ENCODE data around the gene GALNT7.
"Not testable (repeated sequence)": the region's sequence is repeated elsewhere in the genome, so short reads cannot be mapped to it uniquely, and the experiment has no call there.

The GALNT7 gene

GRCh38 chr4:173219126-173219437 lies 50.5 kb downstream of the GALNT7 start:
- H3K27me3 Mint-ChIP-seq; H3K36me3 Mint-ChIP-seq (ENCODE audit: low read depth); H3K27ac Mint-ChIP-seq; DNase-seq; H3K9me3 Mint-ChIP-seq; H3K4me3 Mint-ChIP-seq: not testable (repeated sequence)
- H3K4me1 Mint-ChIP-seq (ENCODE audit: low read depth) = peaks cover 36% of the 10 kb centered on the region

GRCh38 chr4:173223743-173224142 lies 55.1 kb downstream of the GALNT7 start:
- no peaks in the 10 kb centered on the region for H3K9me3 Mint-ChIP-seq
- peaks cover 28% of the 10 kb centered on the region for H3K4me1 Mint-ChIP-seq (ENCODE audit: low read depth)
- no peak overlapping the region for H3K4me3 Mint-ChIP-seq
- H3K27ac Mint-ChIP-seq = no peak overlapping the region
- no peaks in the 10 kb centered on the region for H3K27me3 Mint-ChIP-seq
- peaks cover 6% of the 10 kb centered on the region for H3K36me3 Mint-ChIP-seq (ENCODE audit: low read depth)
- no peak for DNase-seq

- no peak for DNase-seq
- Mint-ChIP-seq H3K4me1 (ENCODE audit: low read depth) (peaks cover 12% of the 10 kb centered on the region), H3K9me3 (no peaks in the 10 kb centered on the region), H3K36me3 (ENCODE audit: low read depth) (peaks cover 6% of the 10 kb centered on the region), H3K27me3 (no peaks in the 10 kb centered on the region), H3K4me3 (no peak overlapping the region), H3K27ac (no peak overlapping the region)
Measured at GRCh38 chr4:173226401-173226888, 57.8 kb downstream of the GALNT7 start.

DNA sequence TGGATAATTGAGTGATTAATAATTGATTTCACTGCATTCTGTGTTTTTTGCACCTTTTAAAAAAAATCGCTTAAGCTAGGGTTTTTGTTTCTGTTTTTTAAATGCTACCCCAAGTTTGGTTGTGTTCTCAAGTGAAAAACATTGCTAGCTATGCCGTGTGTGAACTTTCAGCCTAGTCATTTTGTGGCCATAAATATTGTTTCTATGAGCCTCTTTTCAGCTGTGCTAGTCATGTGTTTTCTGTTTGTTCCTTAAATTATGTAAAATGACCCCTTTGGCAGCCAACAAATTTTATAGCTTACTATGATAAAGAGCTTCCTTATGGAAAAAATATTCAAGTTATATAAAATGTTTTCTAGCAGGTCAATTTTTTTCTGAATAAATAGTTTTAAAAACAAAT lies 59.1 kb downstream of the GALNT7 start:
- Mint-ChIP-seq H3K4me1 (ENCODE audit: low read depth) (peaks cover 9% of the 10 kb centered on the region), H3K9me3 (no peaks in the 10 kb centered on the region), H3K27ac (no peak overlapping the region), H3K27me3 (no peaks in the 10 kb centered on the region), H3K36me3 (ENCODE audit: low read depth) (peaks cover 6% of the 10 kb centered on the region), H3K4me3 (no peak overlapping the region)
- no peak for DNase-seq

- H3K4me3 Mint-ChIP-seq = no peak overlapping the region
- H3K9me3 Mint-ChIP-seq = no peaks in the 10 kb centered on the region
- no peak overlapping the region for H3K27ac Mint-ChIP-seq
- DNase-seq = no peak
- H3K27me3 Mint-ChIP-seq = no peaks in the 10 kb centered on the region
- H3K4me1 Mint-ChIP-seq (ENCODE audit: low read depth) = peaks cover 9% of the 10 kb centered on the region
- H3K36me3 Mint-ChIP-seq (ENCODE audit: low read depth) = peaks cover 6% of the 10 kb centered on the region
Measured at GRCh38 chr4:173230062-173230461, 61.5 kb downstream of the GALNT7 start.

DNA sequence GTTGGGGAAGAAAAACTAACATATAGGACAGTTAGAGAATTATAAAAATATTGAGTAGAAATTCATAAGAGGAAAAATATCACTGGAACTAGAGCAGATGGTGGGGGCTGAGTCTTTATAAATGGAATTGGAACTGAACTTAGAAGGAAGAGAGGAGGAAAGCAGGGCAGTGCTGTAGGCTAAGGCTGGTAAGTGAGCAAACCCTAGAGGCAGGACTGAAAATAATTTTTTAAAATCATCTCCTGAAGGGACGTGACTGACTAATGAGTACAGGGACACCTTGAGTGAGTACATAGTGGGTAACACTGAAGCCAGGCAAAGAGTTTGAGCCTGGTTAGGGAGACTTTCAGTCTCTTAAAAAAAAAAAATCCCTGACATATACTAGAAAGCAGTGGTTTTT lies 63.3 kb downstream of the GALNT7 start:
- H3K27ac Mint-ChIP-seq = no peak overlapping the region
- H3K27me3 Mint-ChIP-seq = no peaks in the 10 kb centered on the region
- no peaks in the 10 kb centered on the region for H3K9me3 Mint-ChIP-seq
- H3K4me3 Mint-ChIP-seq = no peak overlapping the region
- DNase-seq = no peak
- H3K36me3 Mint-ChIP-seq (ENCODE audit: low read depth) = no peaks in the 10 kb centered on the region
- H3K4me1 Mint-ChIP-seq (ENCODE audit: low read depth) = peaks cover 4% of the 10 kb centered on the region

- no peak overlapping the region for H3K4me3 Mint-ChIP-seq
- no peak overlapping the region for H3K27ac Mint-ChIP-seq
- H3K4me1 Mint-ChIP-seq (ENCODE audit: low read depth) = peaks cover 7% of the 10 kb centered on the region
- DNase-seq = no peak
- no peaks in the 10 kb centered on the region for H3K27me3 Mint-ChIP-seq
- H3K9me3 Mint-ChIP-seq = no peaks in the 10 kb centered on the region
- no peaks in the 10 kb centered on the region for H3K36me3 Mint-ChIP-seq (ENCODE audit: low read depth)
Measured at GRCh38 chr4:173233857-173234256, 65.2 kb downstream of the GALNT7 start.

DNA sequence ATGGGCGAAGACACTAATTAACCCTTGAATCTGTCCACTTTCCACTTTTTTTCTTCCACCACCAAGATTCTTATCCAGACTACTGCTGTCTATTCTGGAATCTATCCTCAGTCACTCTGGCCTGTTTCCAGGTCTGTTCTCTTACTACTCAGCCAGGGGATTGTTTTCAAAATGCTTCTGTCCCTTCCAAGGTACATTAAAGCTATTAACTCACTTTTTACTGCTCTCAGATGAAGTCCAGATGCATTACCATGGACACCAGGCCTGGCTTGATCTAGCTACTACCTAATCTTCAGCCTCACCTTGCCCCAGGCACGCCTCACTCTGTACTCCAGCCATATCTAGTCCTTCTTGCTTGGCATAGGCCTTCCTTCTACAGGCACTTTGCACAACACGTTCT lies 66.4 kb downstream of the GALNT7 start:
- H3K36me3 Mint-ChIP-seq (ENCODE audit: low read depth) = no peaks in the 10 kb centered on the region
- peaks cover 6% of the 10 kb centered on the region for H3K4me1 Mint-ChIP-seq (ENCODE audit: low read depth)
- H3K27me3 Mint-ChIP-seq = no peaks in the 10 kb centered on the region
- H3K9me3 Mint-ChIP-seq = no peaks in the 10 kb centered on the region
- DNase-seq = no peak
- no peak overlapping the region for H3K4me3 Mint-ChIP-seq
- H3K27ac Mint-ChIP-seq = no peak overlapping the region

DNA sequence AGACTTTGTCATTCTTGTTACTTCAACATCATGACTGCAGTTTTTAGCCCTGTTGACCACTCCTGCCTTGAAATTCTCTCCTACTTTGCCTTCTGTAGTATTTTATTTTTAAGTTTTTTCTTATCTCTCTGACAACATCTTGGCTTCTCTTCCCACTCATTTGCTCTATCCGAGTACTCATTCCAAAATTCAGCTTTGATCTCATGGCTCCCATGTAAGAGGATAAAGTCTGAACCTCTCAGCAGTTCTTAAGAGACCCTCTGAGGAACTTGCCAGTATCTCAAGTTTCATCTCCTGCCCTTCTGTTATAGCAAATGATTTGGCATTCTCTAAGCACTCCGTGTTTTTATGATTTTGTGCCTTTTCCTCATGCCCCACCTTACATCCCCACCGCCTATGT lies 67.7 kb downstream of the GALNT7 start:
- DNase-seq = no peak
- Mint-ChIP-seq H3K36me3 (ENCODE audit: low read depth) (no peaks in the 10 kb centered on the region), H3K4me3 (no peak overlapping the region), H3K4me1 (ENCODE audit: low read depth) (peaks cover 9% of the 10 kb centered on the region), H3K27ac (no peak overlapping the region), H3K27me3 (no peaks in the 10 kb centered on the region), H3K9me3 (no peaks in the 10 kb centered on the region)

DNA sequence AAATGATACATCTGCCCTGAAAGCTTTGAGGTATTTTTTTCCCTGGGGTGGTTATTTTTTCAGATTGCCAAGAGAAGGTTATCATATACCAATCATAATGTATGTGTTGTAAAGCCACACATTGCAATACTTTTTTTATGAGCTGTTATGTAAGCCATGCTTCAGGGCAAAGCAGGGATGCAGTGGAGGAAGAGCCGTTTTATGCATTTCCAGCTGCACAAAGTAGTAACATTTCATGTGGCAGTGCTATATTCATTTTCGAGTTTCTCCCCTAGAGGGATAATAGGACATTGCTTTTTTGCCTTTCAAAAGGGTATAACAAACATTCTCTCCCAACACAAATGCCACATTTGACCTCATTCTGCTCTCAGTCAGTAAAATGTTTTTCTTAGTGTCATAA lies 68.5 kb downstream of the GALNT7 start:
- Mint-ChIP-seq H3K4me1 (ENCODE audit: low read depth) (peaks cover 10% of the 10 kb centered on the region), H3K27me3 (no peaks in the 10 kb centered on the region), H3K36me3 (ENCODE audit: low read depth) (no peaks in the 10 kb centered on the region), H3K27ac (no peak overlapping the region), H3K4me3 (no peak overlapping the region), H3K9me3 (no peaks in the 10 kb centered on the region)
- no peak for DNase-seq

GRCh38 chr4:173237762-173238161 lies 69.2 kb downstream of the GALNT7 start:
- Mint-ChIP-seq H3K4me1 (ENCODE audit: low read depth) (peaks cover 16% of the 10 kb centered on the region), H3K36me3 (ENCODE audit: low read depth) (no peaks in the 10 kb centered on the region), H3K27ac (no peak overlapping the region), H3K4me3 (no peak overlapping the region), H3K27me3 (no peaks in the 10 kb centered on the region), H3K9me3 (no peaks in the 10 kb centered on the region)
- no peak for DNase-seq

- Mint-ChIP-seq H3K27ac (no peak overlapping the region), H3K4me3 (no peak overlapping the region), H3K36me3 (ENCODE audit: low read depth) (no peaks in the 10 kb centered on the region), H3K4me1 (ENCODE audit: low read depth) (peaks cover 34% of the 10 kb centered on the region), H3K9me3 (no peaks in the 10 kb centered on the region), H3K27me3 (no peaks in the 10 kb centered on the region)
- no peak for DNase-seq
Measured at GRCh38 chr4:173240696-173241095, 72.1 kb downstream of the GALNT7 start.

- Mint-ChIP-seq H3K27me3 (no peaks in the 10 kb centered on the region), H3K27ac (no peak overlapping the region), H3K9me3 (no peaks in the 10 kb centered on the region), H3K4me1 (ENCODE audit: low read depth) (peaks cover 30% of the 10 kb centered on the region), H3K4me3 (no peak overlapping the region), H3K36me3 (ENCODE audit: low read depth) (peaks cover under 1% of the 10 kb centered on the region)
- no peak for DNase-seq
Measured at GRCh38 chr4:173242466-173243250, 74.0 kb downstream of the GALNT7 start.

DNA sequence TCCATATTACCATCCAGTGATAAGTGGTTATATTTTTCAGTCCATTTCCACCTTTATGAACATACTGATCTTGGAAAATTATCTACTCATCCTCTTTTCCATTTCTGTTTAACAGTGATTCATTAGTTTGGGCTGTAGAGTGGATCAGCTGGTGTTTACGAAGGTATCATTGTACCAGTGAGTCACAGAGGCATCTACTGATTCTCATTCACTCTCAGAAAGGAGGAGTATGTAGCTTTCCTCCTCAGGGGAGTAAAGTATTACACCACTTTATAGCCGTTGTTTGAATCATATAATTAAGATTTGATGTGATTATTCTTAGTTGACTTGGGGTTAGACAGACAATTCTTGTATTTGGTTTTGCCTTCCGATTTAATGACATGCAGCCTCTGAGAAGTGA lies 74.7 kb downstream of the GALNT7 start:
- Mint-ChIP-seq H3K4me1 (ENCODE audit: low read depth) (peaks cover 30% of the 10 kb centered on the region), H3K27ac (no peak overlapping the region), H3K9me3 (no peaks in the 10 kb centered on the region), H3K4me3 (no peak overlapping the region), H3K27me3 (no peaks in the 10 kb centered on the region), H3K36me3 (ENCODE audit: low read depth) (peaks cover 7% of the 10 kb centered on the region)
- no peak for DNase-seq

DNA sequence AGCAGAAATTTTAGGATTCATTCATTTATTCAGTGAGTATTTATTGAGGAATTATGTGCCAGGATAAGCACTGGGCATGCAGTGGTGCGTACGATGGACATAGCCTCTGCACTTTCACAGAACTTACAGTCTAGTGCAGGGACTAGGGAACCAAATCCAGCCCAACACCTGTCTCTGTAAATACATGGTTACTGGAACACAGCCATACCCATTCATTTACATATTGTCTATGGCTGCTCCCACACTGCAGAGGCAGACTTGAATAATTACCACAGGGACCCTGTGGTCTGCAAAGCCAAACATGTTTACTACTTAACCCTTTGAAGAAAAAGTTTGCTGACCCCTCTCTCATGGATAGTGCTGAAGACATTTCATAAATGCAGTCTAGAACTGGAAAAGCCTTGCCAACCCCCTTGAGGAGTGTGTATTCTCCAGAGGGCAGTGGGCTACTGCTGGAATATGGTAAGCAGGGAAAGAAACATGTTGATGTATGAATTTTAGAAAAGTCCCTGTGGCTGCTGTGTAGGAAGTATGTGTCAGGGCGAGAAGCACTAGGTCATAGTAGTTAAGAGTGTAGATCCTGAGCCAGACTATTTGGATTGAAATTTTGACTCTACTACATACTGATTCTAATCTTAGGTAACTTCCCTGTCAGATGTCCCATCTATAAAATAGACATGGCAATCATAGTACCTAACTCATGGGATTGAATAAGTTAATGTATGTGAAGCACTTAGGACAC lies 75.5 kb downstream of the GALNT7 start:
- peaks cover 7% of the 10 kb centered on the region for H3K36me3 Mint-ChIP-seq (ENCODE audit: low read depth)

More for the DNA sequence above, 75.5 kb downstream of the GALNT7 start:
- Mint-ChIP-seq H3K27ac (no peak overlapping the region), H3K27me3 (no peaks in the 10 kb centered on the region), H3K9me3 (no peaks in the 10 kb centered on the region), H3K4me1 (ENCODE audit: low read depth) (peaks cover 30% of the 10 kb centered on the region), H3K4me3 (no peak overlapping the region)
- no peak for DNase-seq
